ENCODE measurements around the gene NACC2.

NACC2 gene, protein sequence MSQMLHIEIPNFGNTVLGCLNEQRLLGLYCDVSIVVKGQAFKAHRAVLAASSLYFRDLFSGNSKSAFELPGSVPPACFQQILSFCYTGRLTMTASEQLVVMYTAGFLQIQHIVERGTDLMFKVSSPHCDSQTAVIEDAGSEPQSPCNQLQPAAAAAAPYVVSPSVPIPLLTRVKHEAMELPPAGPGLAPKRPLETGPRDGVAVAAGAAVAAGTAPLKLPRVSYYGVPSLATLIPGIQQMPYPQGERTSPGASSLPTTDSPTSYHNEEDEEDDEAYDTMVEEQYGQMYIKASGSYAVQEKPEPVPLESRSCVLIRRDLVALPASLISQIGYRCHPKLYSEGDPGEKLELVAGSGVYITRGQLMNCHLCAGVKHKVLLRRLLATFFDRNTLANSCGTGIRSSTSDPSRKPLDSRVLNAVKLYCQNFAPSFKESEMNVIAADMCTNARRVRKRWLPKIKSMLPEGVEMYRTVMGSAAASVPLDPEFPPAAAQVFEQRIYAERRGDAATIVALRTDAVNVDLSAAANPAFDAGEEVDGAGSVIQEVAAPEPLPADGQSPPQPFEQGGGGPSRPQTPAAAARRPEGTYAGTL

DNA sequence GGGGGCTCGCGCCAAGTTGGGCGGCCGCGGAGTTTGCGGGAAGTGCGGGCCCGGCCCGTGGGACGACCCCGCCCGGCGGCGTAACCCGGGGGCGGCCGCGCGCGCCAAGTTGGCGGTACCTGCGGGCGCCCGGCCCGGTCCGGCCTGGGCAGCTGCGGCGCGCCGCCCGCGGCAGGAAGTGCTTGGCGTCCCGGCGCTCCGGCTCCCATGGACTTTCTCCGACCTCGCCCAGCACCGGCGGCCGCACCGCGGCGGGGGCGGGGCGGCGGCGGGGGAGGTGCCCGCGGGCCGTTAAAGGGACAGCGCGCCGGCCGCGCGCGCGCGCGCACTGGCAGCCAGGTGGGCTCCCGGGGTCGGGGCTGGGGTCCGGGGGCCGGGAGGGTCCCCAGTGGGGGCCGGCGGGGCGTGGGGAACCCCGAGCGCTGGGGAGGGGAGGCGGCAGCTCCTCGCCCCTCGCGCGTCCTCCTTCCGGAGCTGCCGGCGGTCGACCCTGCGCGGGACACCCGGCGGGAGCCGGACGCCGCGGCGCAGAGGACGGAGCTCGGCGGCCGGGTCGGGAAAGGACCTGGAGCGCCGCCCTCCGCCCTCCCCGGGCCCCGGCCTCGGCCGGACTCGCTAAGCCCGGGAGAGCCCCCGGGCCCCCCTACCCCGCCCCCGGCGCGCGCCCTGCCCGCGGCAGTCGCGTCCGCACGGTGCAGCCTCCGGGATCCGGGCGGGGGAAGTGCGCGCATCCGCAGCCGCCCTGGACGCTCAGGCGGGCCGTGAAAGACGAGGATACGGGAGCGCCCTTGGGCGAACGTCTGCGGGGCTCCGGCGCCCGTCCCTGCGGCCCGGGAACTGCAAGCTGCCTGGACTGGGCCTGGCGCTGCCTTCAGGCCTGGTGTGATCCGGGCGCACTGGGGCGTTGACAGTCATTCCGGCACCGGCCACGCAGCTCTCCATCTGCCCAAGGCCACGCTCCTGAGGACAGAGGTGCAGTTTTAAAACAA lies at the start of gene NACC2:
Gene NACC2 (minus strand): TSS at position 220 of the 989 bp plus-strand sequence. CDS start 44,768 bp downstream, outside the sequence.
- DNase-seq: no peak

DNA sequence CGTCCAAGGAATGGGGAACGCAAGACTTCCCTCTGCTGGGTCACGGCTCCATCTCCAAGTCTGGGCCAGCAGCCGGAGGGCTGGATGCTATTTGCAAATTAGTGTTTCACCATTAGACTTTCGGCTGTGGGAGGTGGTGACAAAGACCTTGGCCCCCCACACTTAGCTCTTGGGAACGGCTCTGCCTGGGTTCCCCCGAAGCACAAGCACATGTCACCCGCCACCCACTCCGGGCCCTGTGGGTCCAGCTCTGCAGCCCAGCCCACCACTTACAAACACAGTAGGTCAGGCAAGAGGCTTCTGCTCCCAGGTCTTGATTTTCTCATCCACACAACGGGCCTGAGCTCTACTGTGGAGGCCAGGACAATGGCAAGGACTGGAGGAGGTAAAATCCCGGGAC lies 49.4 kb upstream of the NACC2 start:
- no peak for DNase-seq

DNA sequence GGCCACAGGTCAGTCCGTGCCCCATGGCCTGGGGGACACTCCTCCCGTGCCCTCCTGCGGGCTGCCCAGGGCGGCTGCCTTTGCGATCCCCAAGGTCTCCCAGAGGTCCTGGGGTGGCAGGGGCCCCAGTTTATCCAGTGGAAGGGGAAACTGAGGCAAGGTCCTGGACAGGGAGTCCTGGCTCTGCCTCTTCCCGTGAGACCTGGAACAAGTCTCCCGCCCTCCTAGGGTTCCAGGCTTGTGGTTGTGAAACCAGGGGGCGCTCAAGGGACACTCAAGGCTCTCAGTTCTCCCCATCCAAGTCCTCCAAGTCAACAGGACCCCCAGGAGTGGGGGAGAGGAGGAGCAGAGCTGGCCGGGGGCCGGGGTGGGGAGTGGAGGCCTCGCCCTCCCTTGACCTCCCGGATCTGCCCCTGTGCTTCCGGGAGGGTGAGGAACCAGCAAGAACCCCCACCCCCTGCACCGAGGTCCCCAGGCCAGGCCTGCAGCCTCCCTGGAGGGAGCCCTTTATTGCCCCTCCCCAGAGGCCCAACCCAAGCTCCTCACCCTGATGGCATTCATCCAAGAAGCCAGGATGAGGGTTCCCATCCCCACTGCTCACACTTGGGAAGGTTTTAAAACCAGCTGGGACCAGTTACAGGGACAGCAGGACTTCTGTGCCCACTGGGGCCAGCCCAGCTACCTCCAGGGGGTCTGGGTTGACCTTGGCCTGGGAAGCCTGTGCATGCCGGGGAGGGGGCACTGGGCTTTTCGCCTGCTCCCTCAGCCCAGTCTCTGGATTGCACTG lies 48.3 kb upstream of the NACC2 start:
- peak; percentile 22 for DNase-seq

DNA sequence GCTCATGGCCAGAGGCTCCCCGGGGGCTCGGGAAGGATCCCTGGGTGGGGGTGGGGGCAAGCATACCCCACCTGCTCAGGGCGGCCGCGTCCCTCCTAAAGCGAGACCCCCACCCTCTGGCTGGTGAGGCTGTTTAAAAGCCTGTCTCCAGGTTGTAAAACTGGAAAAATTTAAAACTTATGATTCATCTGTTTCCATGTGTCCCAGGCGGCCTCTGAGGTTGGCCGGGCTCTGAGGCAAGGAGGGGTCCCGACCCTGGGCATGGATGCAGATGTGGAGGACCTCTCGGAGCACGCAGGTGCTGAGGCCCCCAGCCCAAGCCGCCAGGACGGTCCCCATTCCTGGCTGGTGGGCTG lies 47.7 kb upstream of the NACC2 start:
- DNase-seq: no peak

DNA sequence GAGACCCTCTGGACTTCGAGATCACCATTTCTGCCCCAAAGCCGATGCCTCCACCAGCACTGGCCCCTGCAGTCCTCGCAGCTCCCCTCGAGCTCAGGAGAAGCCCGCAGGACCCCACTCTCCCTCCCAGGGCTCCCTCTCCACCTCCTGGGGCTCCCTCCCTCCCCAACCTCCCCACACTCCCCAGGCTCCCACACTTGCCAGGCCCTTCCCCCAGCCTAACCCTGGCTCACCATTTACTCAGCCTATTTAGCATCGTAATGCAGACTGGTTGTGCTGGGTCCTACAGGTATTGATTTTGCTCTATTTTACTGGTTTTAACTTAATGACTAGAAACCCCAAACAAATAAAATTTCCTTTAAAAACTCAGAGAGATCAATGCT lies 47.3 kb upstream of the NACC2 start:
- DNase-seq: no peak

DNA sequence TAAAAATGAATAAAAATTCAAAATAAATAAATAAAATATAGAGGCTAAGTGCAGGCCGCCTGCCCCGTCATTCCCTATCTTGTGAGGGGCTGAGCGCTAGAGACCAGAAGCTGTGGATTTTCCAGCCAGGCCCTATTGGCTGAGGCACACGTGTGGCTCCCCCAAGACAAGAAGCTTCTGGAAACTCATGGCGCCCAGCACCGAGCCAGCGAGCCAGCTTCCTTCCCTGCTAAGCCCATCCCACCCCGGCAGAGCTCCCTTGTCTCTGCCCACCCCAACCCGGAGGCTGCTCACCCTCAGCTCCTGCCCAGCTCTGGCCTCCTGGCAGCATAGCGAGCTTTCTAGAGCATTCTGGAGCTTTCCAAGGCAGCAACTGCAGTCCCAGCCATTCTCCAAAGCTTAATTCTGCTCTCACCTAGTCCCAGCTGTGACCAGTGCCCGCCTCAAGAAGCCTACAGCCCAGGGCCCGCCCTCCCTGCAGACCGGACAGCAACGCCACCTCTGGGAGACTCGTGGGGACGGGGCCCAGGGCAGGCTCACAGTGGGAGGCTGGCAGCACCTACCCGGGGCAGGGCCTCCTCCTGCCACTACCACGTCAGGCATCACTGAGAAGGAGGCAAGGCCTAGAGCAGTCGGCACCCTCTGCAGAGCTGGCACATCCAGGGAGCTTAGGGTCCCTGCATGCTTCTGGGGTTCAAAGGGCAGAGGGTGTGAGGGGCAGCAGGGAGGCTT lies 46.8 kb upstream of the NACC2 start:
- no peak for DNase-seq

DNA sequence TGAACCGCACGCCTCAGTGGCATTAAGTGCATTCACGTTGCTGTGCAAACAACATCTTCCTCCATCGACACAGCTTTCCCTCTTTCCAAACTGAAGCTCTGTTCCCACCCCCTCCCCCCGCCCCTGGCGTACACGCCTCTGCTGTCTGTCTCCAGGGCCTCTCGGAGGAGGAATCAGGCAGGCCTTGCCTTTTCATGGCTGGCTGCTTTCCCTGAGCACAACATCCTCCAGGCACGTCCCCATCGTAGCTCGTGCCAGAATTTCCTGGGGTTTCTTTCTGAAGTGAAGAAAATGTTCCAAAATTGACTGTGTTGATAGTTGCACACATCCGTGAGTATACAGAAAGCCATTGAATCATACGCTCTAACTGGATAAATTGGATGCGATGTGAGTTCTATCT lies 45.9 kb upstream of the NACC2 start:
- DNase-seq: no peak

DNA sequence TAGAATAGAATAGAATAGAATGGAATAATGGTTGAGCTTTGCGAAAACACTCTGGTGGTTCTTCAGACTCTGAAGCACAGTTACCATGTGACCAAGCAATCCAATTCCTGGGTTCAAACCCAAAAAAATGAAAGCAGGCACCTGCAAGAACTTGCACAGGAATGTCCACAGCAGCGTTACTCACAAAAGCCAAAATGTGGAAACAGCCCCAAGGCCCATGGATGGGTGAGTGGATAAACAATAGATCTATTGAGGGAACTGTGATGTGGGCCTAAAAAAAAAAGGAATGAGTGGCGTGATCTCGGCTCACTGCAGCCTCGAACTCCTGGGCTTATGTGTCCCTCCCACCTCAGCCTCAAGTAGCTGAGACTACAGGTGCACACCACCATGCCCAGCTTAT lies 45.0 kb upstream of the NACC2 start:
- no peak for DNase-seq

DNA sequence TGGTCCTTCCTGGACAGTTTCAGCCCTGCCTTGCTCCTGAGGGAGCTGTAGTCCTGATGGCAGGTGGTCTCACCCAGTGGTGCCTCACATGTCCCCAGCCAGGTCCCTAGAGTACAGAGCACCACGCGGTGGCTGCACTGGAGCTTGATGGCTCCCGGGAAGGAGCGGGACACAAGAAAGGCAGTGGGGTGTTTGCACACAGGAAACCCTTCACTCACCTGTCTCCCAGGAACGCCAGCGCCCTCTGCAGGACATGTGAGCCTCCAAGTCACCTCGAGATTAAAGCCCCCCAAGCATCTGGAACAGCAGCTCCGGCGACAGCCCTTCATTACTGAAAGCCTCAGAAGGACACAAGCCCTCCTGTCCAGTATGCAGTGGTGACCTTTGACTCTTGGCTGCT lies 43.5 kb upstream of the NACC2 start:
- no peak for DNase-seq

DNA sequence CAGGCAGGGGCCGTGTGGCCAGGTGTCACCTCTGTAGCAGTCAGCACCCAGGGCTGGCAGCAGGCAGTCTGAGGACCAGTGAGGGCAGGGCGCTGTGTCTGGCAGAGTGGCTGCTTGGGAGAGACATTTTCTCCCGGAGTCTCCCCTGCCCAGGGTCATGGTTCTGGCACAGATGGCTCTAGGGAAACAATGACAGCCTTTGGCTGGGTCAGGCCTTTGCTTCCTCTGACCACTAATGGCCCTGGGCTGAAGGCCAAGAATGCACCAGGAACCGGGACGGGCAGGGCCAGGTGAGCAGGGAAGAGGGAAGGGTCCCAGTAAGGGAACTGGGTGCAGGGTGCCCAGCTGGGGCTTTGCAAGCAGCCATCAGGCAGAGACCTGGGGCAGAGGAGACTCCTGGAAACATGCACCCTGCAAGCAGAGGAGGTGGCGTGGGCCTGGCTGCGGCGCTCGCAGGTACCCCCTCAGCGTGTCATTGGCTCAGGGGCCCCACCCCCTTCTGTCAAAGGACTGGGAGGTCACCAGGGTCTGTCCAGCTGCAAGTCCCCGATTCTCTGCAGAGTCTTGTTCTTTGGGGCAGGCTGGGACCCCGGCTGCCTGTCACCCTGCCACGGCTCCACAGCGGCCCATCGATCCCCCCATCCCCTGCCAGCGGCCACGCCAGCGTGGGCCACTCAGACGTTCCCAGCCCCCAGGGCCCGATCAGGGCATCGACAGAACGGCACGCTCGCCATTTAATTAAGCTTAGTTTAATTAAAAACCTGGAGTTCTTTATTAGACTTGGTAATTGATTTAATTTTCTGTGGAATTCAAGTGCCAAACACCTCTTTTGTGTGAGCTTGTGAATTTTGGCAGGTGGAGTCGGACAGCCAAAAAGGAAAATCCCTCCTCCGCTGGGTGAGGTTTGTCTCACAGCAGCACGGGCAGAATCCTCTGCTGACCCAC lies 42.5 kb upstream of the NACC2 start:
- DNase-seq: no peak

DNA sequence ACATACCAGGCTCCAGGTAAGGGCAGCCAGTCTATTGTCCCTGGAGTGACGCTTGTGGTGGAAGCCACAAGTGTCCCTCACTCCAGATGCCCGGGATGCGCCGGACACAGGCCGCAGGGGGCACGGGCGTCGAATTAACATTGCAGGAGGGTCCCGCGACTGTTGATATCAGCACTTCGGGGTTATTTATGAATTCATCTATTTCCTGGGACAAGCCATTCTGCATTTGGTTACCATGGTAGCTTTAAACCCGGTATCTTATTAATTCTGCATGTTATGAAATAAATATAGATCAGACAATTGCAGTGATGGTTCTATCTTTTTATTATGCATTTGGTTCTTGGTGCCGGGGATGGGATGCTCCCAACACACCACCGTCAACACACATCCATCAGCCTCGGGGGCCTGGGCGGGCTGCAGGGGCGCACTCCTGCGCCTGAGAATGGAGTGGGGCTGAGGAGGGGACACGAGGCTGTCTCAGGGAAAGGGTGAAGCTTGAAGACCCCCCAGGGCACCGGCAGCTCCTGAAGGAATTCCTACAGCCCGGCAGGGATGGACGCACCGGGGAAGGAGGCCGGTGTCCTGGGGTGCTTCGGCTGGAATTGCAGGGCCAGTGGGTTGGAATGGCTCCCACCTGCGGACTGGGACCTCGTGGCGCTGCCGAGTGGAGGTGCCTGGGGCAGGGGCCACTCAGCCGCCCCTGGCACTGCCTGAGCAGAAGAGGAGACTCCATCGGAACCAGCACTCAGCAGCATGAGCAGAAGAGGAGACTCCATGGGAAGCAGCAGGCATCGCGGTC lies 41.2 kb upstream of the NACC2 start:
- DNase-seq: no peak

DNA sequence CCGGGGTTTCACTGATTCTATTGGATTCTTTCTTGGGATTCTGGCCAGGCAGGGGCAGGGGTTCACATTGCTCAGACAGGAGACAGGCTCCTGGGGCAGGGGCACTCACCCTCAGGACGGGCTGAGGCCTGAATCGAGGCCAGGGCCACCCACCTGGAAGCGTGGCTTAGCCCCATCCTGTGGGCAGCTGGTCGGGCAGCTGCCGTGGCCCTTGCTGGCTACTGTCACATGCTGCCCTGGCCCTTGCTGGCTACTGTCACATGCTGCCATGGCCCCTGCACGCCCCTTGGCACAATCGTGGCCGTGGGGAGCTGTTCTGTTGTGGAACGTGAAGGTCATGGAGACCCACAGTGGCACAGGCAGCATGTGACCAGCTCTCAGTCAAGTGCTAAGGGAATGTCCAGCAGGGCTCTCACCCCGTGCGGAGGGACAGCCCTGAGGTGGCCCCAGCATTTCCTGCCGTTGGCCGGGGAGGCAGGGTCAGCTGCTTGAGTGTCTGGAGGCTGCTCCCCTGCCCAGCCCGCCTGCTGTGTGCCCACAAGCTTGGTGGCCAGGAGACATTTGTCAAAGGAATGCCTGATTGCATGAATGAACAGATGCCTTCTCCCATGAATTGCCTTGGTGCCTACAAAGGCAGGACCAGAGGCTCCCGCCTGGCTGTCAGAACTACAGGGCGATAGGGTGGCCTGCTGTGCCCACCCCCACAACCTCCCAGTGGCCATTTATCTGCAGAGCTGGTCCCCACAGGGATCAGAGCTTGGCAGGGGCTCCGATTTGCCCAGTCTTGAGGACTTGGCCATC lies 40.4 kb upstream of the NACC2 start:
- no peak for DNase-seq

DNA sequence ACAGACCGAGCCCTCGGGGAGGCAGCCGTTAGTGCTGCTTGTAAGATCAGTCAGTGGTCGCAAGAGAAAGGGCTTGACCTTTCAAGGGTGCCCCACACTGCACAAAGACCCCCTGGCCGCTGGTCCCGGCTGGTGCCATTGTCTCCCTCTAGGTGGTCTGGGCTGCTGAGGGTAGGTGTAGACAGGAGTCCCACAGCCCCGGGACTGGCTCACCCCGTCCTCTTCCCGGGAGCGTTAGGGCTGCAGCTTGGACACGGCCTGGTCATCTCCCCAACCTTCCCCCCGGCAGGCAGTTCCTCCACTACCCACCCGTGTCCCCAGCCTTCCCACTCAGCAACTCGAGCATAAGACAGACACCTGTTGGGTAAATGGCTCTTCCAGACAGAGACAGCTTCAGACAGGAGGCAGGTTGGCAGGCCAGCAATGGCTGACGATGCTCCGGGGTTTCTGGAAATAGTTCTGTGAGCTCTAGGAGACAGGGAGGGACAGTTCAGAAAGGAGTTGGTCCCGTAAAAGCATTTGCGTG lies 38.9 kb upstream of the NACC2 start:
- DNase-seq: no peak

DNA sequence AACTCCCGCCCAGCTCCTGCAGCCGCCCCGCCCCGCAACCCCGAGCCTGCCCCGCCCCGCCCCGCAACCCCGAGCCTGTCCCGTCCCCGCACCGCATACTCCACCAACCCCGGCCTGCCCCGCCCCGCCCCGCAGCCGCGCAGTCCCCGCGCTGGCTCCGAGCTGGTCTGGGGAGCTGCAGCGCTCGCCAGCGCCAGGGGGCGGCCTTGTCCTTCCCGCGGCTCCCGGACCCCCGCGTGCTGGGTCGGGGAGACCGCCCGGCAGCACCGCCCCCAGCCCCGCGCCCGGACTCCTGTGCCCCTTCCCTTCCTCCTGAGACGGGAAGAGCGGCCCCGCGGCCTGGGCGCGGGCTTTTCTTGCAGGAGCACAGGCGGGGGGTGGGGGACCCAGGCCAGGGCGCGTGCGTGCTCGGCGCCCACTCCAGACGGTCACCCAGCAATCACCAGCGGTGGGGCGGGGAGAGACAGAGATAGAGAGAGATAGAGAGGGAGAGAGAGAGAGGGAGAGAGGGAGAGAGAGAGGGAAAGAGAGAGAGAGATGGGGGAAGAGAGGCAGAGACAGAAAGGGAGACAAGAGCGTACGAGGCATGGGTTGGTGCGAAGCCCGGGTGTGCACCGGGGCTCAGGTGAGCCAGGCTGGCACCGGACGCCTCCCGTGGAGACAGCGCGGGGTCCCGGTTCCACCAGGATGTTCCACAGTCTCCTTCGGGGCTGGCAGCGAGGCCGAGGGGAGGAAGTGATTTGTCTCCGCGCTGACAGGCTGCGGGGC lies 38.3 kb upstream of the NACC2 start:
- no peak for DNase-seq

DNA sequence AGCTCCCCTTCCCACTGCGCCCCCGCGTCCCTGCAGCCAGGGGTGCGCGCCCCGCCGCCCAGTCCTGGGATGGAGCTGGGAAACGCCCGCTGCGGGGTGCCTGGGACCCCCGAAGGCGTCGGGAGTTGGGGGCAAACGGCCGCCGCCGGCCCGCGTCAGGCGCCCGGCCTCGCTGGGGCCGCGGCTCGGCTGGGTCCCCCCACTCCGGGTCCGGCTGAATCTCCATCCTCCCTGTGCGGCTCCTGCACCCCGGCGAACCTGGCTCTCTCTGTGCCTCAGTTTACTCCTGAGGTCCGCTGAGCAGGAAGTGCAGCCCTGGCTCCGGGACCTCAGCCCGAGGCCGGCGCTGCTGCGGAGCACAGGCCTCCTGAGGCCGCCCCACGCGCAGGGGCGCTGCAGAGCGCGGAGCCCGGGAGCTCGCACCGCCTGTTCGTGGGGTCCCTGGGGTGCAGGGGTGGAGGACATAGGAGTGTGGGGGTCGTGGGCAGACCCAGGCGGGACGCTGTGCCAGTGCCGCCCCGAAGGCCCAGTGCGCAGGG lies 37.5 kb upstream of the NACC2 start:
- DNase-seq: no peak

DNA sequence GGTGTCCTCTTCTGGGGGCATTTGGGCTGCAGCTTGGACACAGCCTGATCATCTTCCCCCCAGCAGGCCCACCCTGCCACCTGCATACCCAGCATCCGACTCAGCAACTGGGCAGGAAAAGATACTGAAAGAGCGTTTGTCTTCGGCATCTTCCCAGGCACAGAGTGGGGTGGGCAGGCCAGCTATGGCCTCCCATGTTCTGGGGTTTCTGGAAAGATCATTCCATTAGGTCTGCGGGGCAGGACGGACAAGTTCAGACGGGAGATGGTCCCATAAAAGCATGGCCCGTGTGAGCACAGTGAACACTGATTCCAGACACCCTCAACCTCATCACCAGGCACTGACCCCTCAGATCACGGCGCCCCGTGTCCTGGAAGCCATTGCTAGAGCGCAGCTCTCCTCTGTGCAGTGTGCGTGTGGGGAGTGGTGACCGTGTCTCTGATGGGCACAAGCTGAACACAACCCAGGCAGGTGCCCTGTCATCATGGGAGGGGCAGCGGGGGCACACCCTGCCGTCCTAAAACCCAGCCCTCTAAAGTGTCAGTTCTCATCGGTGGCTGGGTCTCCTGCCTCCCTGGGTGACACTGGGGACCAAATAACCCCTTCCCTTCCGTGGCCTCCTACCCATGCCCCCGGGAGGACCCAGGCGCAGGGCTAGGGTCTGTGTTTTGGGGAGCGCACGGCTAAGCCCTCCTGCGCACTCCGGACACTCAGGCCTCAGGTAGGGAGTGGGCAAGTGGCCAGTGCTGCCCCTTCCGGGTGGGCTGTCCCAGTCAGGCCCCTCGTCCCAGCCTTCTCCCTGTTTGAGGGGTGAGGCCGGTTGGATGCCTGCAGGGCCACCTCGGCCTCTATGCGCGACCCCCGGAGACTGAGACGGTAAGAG lies 36.8 kb upstream of the NACC2 start:
- no peak for DNase-seq

DNA sequence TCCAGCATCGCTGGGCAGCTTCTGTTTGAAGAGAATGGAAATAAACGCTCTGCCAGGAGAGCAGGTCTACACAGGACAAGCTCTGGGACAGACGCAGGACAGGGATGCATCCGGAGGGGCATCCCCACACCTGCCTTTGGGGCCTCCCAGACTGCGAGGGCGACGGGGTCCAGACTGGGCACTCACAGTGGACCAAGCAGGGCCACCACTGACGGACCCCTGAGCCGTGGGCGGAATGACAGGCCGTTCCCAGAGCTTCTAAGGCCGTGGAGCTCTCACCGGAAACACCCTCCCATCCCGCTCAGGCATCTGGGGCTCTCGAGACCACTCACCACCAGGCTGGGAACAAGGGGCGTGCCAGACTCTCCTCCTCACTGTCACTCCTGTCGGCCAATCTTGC lies 34.1 kb upstream of the NACC2 start:
- no peak for DNase-seq
